NCI-H2029 treated with DMSO at 0.1 percent for 48 hours (cell line): Measurements from ENCODE around the gene SLC6A18.

ENCODE experiments used
- DNase-seq: peaks from one replicate; lab custom pipeline; 2025; lab: John Stamatoyannopoulos, UW

SLC6A18 gene

DNA sequence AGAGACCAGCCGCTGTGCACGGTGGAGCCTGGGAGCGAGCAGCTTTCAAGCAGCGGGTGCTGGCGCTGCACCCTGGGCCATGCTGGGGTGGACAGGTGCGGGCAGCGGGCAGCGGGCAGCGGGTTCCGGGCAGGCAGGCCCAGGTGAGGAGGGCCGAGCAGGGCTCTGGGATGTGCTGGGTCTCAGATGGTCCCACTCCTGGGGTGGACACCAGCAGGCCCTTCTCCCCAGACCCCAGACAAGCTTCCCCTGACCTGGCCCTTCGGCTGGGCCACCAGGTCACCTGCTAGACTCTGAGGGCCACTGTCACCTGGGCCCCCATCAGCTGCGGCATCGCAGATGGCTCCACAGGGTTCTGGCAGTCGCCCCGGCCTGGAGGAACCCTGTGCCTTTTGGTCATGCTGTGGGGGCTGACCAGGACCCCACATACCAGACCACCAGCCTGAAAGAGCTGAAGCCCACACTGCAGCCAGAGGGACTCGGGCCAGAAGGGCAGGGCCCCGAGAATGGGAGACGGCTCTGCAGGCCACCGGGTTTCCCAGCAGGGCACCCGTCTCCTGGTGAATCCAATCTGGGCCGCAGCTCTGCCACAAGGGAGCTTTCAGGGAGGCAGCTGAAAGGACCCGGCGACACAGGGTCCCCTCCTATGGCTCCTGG is 21.7 kb upstream of the SLC6A18 start:
- DNase-seq, result no peak

- no peak for DNase-seq
Observed at GRCh38 chr5:1203968-1204692, 21.1 kb upstream of the SLC6A18 start.

DNA sequence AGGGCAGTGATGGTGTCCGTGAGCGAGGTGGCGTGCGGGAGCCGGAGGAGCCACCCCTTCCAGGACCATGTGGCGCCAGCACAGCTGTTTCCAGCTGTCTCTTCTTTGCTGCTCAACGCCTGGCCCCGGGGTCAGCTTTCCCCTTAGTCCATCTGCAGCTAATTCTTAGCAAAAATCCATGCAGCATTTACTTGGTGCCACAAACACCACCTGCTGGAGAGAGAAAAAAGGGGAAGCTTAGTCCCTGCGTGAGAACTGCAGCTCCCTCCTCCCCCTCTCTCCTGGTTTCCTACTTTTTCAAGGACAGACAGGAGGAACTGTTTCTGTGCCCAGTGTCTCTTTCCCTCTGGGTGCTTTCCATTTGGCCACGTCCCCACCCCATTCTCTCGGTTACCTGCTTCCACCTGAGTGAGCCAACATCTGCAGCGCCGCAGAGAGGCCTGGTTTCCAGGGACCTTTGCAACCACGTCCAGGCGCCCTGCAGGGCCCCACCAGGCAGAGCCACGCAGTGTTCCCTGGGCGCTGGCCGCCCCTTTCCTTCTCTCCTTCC is 20.4 kb upstream of the SLC6A18 start:
- DNase-seq, result no peak

GRCh38 chr5:1205255-1206180 is 19.7 kb upstream of the SLC6A18 start:
- no peak for DNase-seq

DNA sequence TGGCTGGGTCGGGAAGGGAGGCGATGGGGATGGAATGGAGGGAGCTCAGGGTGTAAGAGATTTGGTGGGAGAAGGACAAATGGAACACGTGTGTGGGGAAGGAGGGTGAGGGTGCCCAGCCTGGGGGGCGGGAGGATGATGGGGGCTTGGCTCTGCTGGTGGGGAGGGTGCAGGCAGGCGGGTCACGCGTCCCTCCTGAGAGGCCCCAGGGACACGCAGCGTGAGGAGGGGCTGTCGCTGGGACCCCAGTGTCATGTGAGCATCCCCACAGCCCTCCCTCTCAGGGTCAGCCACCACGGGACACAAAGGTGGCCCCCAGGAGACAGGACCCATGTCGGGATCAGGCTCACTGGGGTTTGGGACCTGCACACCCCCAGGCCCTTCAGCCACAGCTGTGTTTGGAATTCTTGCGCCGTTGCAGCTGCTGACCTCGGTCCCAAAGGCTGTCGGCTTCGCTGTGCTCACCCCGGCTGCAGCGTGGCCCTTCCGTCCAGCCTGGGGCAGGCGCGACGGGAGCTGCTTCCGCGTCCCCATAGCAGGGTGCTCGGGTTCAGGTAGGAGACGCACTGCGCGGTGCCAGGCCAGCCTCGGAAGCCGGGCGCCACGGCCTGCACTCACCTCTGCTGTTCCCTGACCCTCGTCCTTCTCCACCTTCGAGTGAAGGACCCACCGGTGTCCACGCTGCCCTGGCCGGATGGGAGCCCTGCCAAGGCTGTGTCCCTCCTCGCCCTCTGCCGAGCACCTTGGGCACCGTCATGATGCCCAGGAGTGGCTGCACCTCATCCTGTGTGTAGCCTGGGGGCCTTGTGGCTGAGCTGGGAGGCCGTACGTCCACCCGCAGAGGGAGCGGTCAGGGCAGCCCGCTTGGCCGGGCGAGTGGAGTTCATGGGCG is 18.4 kb upstream of the SLC6A18 start:
- DNase-seq, result no peak

DNA sequence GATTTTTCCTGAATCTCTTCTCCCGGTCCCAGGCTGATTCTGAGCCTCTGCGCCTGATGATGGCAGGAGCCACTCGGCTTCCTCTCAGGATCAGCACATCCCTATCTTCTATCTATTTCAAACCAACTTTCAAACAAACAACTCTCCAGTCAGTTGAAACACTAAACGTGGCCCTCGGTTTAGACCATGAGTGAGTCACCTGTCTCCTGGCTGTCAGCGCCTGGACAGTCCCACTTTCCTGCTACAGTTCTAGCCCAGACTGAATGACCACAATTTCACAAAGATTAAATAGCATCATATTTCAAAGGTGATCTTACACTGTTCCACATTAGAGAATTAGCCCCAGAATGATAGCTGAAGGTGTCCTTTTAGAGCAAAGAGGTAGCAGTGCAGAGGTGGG is 17.6 kb upstream of the SLC6A18 start:
- no peak for DNase-seq

DNA sequence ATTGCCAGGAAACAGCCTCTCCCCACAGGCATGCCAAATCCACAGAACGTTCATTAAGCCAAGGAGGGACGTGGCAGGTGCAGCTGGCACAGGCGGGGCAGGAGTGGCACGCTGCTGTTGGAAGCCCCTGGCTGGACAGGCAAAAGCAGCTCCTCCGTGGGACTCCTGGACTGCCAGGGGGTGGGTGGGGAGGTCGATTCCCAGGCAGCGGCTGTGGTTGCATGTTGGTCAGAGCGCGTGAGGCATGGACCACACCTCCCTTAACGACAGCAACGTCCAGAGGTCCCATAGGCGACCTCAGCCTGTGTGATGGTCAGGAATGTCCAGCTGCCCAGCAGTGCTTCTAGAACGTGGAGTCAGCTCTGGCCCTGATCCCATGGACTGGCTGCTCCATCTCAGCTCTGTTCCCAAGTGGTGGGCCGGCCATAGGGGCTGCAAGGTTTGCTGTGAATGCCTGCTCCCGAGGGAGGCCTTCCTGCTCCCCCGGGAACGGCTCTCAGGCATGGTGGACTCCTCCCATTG is 16.9 kb upstream of the SLC6A18 start:
- DNase-seq, result no peak

- no peak for DNase-seq
Observed at GRCh38 chr5:1208743-1209488, 16.3 kb upstream of the SLC6A18 start.

DNA sequence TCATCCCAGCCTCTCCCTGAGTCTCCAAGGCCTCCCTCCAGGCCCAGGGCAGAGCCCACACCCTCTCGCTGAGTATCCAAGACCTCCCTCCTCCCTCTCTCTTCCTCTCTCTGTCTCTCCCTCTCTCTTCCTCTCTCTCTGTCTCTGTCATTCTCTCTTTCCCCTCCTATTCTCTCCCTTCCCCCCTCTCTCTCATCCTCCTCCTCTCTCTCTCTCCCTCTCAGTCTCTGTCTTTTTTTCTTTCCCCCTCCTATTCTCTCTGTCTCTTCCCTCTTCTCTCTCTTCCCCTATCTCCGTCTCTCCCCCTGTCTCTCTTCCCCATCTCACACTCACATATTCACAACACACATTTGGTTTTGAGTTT is 15.7 kb upstream of the SLC6A18 start:
- DNase-seq, result no peak

DNA sequence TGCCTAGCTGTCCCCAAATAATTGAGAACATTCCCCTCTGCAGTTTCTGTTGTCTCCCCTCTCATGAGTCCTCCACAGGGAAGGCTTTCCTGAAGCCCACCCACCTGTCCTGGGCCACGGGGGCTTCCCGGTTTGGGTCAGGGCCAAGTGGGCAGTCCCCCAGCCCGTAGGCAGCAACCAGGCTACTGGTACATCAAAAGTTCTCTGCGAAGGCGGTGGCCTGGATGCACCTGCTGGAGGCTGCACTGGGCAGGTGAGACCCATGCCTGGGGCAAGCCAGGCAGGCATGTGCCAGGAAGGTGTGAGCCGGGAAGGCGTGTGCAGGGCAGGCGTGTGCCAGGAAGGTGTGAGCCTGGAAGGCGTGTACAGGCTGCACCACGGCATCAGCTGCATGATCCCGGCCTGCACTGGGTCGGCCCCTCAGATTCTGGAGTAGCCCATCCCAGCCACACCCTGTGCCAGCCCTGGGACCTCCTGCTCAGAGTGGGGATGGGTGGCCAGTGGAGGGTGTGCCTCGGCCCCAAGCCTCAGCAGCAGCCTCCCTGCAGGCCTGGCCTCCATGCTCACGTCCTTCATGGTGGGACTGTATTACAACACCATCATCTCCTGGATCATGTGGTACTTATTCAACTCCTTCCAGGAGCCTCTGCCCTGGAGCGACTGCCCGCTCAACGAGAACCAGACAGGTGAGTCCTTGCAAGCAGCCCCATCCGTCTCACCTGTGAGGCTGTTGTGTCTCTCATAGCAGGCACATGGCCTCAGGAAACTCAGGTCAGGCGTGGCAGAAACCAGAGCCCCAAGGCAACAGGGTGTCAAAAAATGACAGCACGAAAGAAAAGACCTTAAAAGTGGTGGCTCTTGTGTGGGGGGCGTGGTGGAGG is 15.0 kb upstream of the SLC6A18 start:
- DNase-seq, result no peak

DNA sequence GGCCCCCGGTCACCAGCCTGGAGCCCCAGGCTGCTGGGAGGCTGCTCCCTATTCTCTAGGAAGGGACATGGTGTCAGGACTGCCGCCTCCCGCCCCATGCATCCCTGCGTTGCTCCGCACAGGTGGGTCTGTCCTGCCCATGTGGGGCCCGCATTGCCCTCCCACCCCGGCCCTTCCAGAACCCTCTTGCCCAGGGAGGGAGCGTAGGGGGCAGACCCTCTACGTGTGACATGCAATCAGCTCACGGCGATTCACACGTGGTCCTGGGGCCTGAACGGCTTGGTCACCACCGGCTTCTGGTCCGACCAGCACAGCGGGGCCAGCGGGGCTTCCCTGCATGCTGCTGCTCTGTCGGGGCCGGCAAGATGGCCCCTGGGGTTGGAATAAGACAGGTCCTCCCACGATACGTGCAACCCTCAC is 14.3 kb upstream of the SLC6A18 start:
- no peak for DNase-seq

DNA sequence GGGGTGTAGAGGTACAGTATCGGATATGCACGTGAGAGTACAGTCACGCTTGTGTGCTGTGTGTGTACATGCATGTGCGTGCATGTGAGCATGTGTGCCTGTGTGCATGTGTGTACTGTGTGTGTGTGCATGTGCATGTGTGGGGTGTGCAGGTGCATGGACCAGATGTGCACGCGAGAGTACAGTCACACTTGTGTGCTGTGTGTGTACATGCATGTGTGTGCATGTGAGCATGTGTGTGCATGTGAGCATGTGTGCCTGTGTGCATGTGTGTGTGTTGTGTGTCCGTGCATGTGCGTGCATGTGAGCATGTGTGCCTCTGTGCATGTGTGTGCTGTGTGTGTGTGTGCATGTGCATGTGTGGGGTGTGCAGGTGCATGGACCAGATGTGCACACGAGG is 13.5 kb upstream of the SLC6A18 start:
- no peak for DNase-seq

GRCh38 chr5:1212271-1212670 is 12.9 kb upstream of the SLC6A18 start:
- no peak for DNase-seq

GRCh38 chr5:1212881-1213280 is 12.3 kb upstream of the SLC6A18 start:
- DNase-seq, result no peak

DNA sequence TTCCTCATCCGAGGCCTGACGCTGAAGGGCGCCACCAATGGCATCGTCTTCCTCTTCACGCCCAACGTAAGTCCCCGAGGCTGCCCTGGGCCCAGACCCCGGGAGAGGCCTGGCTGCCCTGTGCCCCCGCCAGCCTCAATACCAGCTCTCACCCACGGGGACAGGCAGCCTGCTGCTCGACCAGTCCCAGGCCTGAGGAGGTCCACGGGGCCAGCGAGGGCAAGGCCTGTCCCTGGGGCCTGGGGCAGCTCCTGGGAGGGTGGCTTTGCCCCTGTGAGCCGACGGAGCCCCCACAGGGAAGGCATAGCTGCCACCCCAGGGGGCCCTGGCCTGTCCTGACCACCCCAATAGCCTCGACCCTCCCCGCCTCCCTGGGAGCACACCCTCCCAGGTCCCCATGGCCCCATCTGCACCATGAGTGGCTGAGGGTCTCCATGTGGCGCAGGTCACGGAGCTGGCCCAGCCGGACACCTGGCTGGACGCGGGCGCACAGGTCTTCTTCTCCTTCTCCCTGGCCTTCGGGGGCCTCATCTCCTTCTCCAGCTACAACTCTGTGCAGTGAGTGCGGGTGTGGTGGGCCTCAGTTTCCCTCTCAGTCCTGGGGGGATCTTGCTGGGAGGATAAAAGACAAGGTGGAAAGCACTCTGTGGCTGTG is 11.5 kb upstream of the SLC6A18 start:
- DNase-seq, result no peak

DNA sequence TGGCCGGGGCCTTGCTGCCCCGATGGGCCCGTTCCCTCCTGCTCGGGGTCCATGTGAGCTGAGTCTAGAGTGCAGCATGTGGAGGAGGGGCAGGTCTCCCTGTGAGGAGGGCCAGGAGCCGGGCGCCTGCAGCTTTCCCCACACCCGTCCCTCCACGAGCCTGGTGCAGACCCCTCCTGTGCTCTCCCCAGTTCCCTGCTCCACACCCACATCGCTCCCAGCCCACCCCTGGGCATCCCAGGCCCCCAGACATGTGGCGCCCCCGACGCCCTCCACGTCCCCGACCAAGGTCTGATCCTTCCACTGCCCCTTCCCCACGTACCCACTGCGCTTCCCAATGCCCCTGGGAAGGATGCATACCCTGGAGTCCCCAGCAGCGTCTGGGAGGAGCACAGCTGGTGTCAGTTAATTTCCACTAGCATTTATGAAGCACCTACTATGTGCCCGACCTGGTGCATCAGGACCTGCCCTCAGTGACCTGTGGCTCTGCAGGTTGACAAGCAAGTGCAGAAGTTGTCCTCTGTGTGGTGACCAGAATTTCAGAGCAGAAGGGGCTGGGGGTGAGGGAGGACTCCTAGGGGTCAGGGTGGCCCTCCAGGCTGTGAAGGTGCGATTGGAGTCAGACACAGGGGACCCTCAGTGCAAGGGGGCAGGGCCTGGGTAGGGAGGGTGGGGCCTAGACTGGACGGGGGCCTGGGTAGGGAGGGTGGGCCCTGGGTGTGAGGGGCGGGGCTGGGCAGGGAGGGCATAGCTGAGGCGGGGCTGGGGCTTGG is 10.8 kb upstream of the SLC6A18 start:
- DNase-seq, result no peak

DNA sequence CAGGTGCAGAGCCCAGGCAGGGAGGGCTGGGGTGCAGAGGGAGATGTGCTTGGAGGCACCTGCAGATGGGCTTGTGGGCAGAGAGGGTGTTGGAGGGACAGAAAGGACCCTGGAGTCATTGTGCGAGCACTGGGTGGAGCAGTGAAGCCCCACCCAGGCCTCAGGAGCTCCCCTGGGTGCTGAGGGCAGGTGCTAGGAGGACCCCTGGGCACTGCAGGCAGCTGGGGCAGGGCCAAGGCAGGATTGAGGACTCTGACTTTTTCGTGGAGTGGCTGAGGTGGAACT is 10.3 kb upstream of the SLC6A18 start:
- DNase-seq, result no peak

DNA sequence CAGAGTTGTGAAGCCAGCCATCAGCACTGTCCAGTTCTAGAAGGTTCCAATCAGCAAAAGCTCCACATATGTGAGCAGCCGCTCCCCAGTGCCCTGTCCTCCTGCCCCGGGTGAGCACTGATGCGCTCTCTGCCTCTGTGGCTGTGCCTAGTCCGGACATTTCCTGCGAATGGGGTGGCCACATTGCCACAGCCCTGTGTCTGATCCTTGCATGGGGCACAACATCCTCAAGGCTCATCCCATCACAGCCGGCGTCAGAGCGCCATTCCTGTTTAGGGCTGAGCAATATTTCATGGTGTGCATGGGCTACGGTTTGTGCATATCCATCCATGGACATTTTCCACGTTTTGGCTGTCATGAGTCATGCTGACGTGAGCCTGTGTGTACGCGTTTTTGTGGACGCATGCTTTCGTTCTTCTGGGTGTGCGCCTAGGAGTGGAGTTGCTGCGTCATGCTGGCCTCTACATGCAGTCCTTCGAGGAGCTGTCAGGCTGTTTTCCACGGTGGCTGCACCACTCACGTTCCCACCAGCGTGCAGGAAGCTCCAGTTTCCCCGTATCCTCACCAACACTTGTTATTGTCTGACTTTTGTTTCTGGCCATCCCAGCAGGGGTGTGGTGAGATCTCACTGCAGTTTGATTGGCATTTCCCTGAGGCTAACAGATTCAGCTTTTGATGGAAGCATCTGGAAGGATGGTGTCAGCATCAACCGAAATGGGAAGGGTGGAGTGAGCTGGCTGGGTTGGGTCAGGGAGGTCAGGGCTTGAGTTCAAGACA is 9.7 kb upstream of the SLC6A18 start:
- no peak for DNase-seq
